ENCODE measurements around the gene CCDC138. TPM values are rescaled to one million over a fixed set of nuclear protein-coding genes. Genes with fewer than 3 reads are reported as not detected.

Gene CCDC138
- total RNA-seq, 1 experiment from 2014 or later, result 10.1 TPM

DNA sequence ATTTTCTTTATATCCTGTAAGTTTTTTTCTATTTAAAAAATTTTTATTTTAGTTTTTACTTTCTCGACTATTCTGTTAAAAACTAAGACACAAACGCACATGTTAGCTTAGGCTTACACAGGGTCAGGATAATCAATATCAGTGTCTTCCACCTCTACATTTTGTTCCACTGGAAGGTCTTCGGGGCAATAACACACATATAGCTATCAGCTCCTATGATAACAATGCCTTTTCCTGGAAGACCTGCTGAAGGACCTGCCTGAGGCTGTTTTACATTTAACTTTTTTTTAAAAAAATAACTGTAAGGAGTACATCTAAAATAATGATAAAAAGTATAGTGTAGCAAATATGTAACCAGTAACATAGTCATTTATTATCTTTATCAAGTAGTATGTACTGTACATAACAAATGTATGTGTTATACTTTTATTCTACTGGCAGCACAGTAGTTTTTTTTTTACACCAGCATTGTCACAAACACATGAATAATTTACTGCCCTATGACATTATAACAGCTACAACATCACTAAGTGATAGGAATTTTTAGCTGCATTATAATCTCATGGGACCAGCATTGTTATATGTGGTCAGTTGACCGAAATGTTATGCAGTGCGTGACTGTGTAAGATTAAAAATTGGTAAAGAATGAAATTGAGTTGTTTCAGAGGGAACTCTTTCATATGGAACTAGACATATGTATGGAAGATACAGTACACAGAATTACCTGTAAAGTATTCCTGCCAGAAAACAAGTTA lies 37.9 kb downstream of the CCDC138 start:
- no peak for ATAC-seq
- H3K27ac ChIP-seq (ENCODE audit: low read length), result no peak overlapping the region
- H3K36me3 ChIP-seq (ENCODE audit: control insufficient read depth, insufficient read depth, low read length), result 0 out of 2 replicates have a peak, but pooled peaks cover 2% of the 10 kb centered on the region
- no peaks in the 10 kb centered on the region for H3K27me3 ChIP-seq (ENCODE audit: control insufficient read depth, insufficient read depth, low read length)
- intact Hi-C loops (cut with micrococcal nuclease; ENCODE audit: unreplicated experiment) (no loop called here), in situ Hi-C loops (cut with HindIII; ENCODE audit: low pct_unique_long_range_greater_than_20kb, low sequenced_read_pairs) (no loop called here)
- no peak for DNase-seq (ENCODE audit: low read depth, low spot score)
- TF ChIP-seq POLR2AphosphoS5 (IDR thresholded peaks at IDR 0.05; ENCODE audit: low read depth, low read length), result no peak
- TF ChIP-seq TCF7L2 (IDR thresholded peaks at IDR 0.05; ENCODE audit: low read depth, low read length), result no peak
- TF ChIP-seq, protein P1, sequence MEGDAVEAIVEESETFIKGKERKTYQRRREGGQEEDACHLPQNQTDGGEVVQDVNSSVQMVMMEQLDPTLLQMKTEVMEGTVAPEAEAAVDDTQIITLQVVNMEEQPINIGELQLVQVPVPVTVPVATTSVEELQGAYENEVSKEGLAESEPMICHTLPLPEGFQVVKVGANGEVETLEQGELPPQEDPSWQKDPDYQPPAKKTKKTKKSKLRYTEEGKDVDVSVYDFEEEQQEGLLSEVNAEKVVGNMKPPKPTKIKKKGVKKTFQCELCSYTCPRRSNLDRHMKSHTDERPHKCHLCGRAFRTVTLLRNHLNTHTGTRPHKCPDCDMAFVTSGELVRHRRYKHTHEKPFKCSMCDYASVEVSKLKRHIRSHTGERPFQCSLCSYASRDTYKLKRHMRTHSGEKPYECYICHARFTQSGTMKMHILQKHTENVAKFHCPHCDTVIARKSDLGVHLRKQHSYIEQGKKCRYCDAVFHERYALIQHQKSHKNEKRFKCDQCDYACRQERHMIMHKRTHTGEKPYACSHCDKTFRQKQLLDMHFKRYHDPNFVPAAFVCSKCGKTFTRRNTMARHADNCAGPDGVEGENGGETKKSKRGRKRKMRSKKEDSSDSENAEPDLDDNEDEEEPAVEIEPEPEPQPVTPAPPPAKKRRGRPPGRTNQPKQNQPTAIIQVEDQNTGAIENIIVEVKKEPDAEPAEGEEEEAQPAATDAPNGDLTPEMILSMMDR (IDR thresholded peaks at IDR 0.05), result no peak
- TF ChIP-seq, protein P2, sequence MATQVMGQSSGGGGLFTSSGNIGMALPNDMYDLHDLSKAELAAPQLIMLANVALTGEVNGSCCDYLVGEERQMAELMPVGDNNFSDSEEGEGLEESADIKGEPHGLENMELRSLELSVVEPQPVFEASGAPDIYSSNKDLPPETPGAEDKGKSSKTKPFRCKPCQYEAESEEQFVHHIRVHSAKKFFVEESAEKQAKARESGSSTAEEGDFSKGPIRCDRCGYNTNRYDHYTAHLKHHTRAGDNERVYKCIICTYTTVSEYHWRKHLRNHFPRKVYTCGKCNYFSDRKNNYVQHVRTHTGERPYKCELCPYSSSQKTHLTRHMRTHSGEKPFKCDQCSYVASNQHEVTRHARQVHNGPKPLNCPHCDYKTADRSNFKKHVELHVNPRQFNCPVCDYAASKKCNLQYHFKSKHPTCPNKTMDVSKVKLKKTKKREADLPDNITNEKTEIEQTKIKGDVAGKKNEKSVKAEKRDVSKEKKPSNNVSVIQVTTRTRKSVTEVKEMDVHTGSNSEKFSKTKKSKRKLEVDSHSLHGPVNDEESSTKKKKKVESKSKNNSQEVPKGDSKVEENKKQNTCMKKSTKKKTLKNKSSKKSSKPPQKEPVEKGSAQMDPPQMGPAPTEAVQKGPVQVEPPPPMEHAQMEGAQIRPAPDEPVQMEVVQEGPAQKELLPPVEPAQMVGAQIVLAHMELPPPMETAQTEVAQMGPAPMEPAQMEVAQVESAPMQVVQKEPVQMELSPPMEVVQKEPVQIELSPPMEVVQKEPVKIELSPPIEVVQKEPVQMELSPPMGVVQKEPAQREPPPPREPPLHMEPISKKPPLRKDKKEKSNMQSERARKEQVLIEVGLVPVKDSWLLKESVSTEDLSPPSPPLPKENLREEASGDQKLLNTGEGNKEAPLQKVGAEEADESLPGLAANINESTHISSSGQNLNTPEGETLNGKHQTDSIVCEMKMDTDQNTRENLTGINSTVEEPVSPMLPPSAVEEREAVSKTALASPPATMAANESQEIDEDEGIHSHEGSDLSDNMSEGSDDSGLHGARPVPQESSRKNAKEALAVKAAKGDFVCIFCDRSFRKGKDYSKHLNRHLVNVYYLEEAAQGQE (IDR thresholded peaks at IDR 0.05; ENCODE audit: insufficient read depth in 1 of 2, low read depth in 2 of 2, low read length in 1 of 2), result no peak
- TF ChIP-seq SIN3A (IDR thresholded peaks at IDR 0.05; ENCODE audit: borderline replicate concordance, insufficient read depth, low read depth, low read length), result no peak
- no peaks in the 10 kb centered on the region for H3K4me1 ChIP-seq (ENCODE audit: control insufficient read depth, insufficient read depth, low read length)
- no peak overlapping the region for H3K4me3 ChIP-seq (ENCODE audit: low read depth in 2 of 2, low read length in 2 of 2)
- BruUV-seq (replicated peaks), result no TSS peak
- ChIA-PET POLR2A (no interaction called here), CTCF (no interaction called here)
- H3K9me3 ChIP-seq (ENCODE audit: control insufficient read depth, insufficient read depth, low read depth, low read length), result peaks cover 9% of the 10 kb centered on the region; the same call in 1 of the 2 replicates

DNA sequence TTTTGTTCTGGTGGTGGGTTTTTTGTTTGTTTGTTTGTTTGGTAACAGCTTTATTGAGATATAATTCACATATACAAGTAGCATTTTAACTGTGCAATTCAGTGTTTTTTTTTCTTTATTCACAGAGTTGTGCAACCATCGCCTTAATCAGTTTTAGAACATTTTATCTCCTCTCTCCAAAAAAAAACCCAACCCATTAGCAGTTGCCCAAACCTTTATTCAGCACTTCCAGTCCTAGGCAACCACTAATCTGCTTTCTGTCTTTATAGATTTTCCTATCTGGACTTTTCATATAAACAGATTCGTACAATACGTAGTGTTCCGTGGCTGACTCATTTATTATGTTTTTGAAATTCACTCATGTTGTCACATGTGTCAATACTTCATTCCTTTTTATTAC lies 38.7 kb downstream of the CCDC138 start:
- DNase-seq (ENCODE audit: low read depth, low spot score) (no peak), ATAC-seq (no peak)
- Histone ChIP-seq H3K36me3 (ENCODE audit: control insufficient read depth, insufficient read depth, low read length) (0 out of 2 replicates have a peak, but pooled peaks cover 2% of the 10 kb centered on the region), H3K9me3 (ENCODE audit: control insufficient read depth, insufficient read depth, low read depth, low read length) (0 out of 2 replicates have a peak, but pooled peaks cover 2% of the 10 kb centered on the region), H3K4me3 (ENCODE audit: low read depth in 2 of 2, low read length in 2 of 2) (no peak overlapping the region), H3K27ac (ENCODE audit: low read length) (no peak overlapping the region), H3K4me1 (ENCODE audit: control insufficient read depth, insufficient read depth, low read length) (no peaks in the 10 kb centered on the region), H3K27me3 (ENCODE audit: control insufficient read depth, insufficient read depth, low read length) (no peaks in the 10 kb centered on the region)
- intact Hi-C loops (cut with micrococcal nuclease; ENCODE audit: unreplicated experiment), result no loop called here
- no TSS peak for BruUV-seq (replicated peaks)
- ChIA-PET POLR2A (no interaction called here), CTCF (no interaction called here)
- TF ChIP-seq POLR2AphosphoS5 (IDR thresholded peaks at IDR 0.05; ENCODE audit: low read depth, low read length), result no peak
- in situ Hi-C loops (cut with HindIII; ENCODE audit: low pct_unique_long_range_greater_than_20kb, low sequenced_read_pairs), result no loop called here

DNA sequence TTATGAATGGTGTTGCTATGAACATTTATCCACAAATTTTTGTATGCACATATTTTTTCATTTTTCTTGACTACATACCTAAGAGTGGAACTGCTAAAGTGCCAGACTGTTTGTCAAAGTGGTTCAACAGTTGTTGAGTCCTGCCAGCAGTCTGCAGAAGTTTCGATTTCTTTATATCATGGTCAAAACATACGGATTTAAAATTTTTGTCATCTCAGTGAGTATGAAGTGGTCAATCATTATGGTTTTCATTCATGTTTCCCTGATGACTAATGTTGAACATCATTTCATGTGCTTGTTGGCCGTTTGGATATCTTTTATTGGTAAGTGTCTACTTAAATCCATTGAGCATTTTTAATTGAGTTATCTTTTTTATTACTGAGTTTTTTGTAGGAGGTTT lies 39.2 kb downstream of the CCDC138 start:
- H3K27me3 ChIP-seq (ENCODE audit: control insufficient read depth, insufficient read depth, low read length), result no peaks in the 10 kb centered on the region
- H3K27ac ChIP-seq (ENCODE audit: low read length), result no peak overlapping the region
- 0 out of 2 replicates have a peak, but pooled peaks cover 2% of the 10 kb centered on the region for H3K36me3 ChIP-seq (ENCODE audit: control insufficient read depth, insufficient read depth, low read length)
- no peaks in the 10 kb centered on the region for H3K9me3 ChIP-seq (ENCODE audit: control insufficient read depth, insufficient read depth, low read depth, low read length)
- TF ChIP-seq, protein P1 (IDR thresholded peaks at IDR 0.05), result no peak
- TF ChIP-seq SIN3A (IDR thresholded peaks at IDR 0.05; ENCODE audit: borderline replicate concordance, insufficient read depth, low read depth, low read length), result no peak
- no peak for TF ChIP-seq TCF7L2 (IDR thresholded peaks at IDR 0.05; ENCODE audit: low read depth, low read length)
- no peak for TF ChIP-seq POLR2AphosphoS5 (IDR thresholded peaks at IDR 0.05; ENCODE audit: low read depth, low read length)
- TF ChIP-seq, protein P2 (IDR thresholded peaks at IDR 0.05; ENCODE audit: insufficient read depth in 1 of 2, low read depth in 2 of 2, low read length in 1 of 2), result no peak
- intact Hi-C loops (cut with micrococcal nuclease; ENCODE audit: unreplicated experiment) (no loop called here), in situ Hi-C loops (cut with HindIII; ENCODE audit: low pct_unique_long_range_greater_than_20kb, low sequenced_read_pairs) (no loop called here)
- ChIA-PET CTCF (no interaction called here), POLR2A (no interaction called here)
- DNase-seq (ENCODE audit: low read depth, low spot score) (no peak), ATAC-seq (no peak)
- no peak overlapping the region for H3K4me3 ChIP-seq (ENCODE audit: low read depth in 2 of 2, low read length in 2 of 2)
- H3K4me1 ChIP-seq (ENCODE audit: control insufficient read depth, insufficient read depth, low read length), result no peaks in the 10 kb centered on the region
- BruUV-seq (replicated peaks), result no TSS peak
